HG03159 (cell line): ENCODE results near the gene CEP120.
"Not testable (repeated sequence)": the region's sequence is repeated elsewhere in the genome, so short reads cannot be mapped to it uniquely, and the experiment has no call there.

Experiments
- ATAC-seq: cut with Tn5 transposase; IDR thresholded peaks from one replicate; pipeline ENCODE4 v1.9.1; 2021; ENCODE audit warnings: mild to moderate bottlenecking, moderate library complexity; ENCODE audit not compliant: unreplicated experiment

The CEP120 gene

GRCh38 chr5:123439709-123440108, 16.5 kb upstream of the CEP120 start:
- ATAC-seq = no peak

- ATAC-seq = peak; percentile 67
These were observed 15.7 kb upstream of the CEP120 start for GRCh38 chr5:123438902-123439301.

GRCh38 chr5:123438244-123438643, 15.0 kb upstream of the CEP120 start:
- peak; percentile 66 for ATAC-seq

- no peak for ATAC-seq
These were observed 13.0 kb upstream of the CEP120 start for GRCh38 chr5:123436201-123436600.

GRCh38 chr5:123434796-123435195, 11.6 kb upstream of the CEP120 start:
- no peak for ATAC-seq

- no peak for ATAC-seq
These were observed 10.4 kb upstream of the CEP120 start for GRCh38 chr5:123433596-123433995.

GRCh38 chr5:123430441-123430840, 7.2 kb upstream of the CEP120 start:
- ATAC-seq = not testable (repeated sequence)

GRCh38 chr5:123429993-123430392, 6.8 kb upstream of the CEP120 start:
- no peak for ATAC-seq

- ATAC-seq = no peak
These were observed 6.2 kb upstream of the CEP120 start for GRCh38 chr5:123429221-123429954.

- ATAC-seq = no peak
These were observed 5.5 kb upstream of the CEP120 start for GRCh38 chr5:123428521-123429220.

- no peak for ATAC-seq
These were observed 4.1 kb upstream of the CEP120 start for GRCh38 chr5:123427281-123427680.

- no peak for ATAC-seq
These were observed 2.2 kb upstream of the CEP120 start for GRCh38 chr5:123425431-123425830.

- ATAC-seq = peak; percentile 23
These were observed 548 bp downstream of the CEP120 start for GRCh38 chr5:123422433-123423277.

GRCh38 chr5:123421773-123422172, 1.4 kb downstream of the CEP120 start:
- ATAC-seq = no peak

- no peak for ATAC-seq
These were observed 8.2 kb downstream of the CEP120 start for GRCh38 chr5:123414974-123415373.

GRCh38 chr5:123412206-123412605, 11.0 kb downstream of the CEP120 start:
- ATAC-seq = no peak

GRCh38 chr5:123401999-123402398, 21.2 kb downstream of the CEP120 start:
- ATAC-seq = not testable (repeated sequence)

- ATAC-seq = no peak
These were observed 21.9 kb downstream of the CEP120 start for GRCh38 chr5:123401320-123401719.

- not testable (repeated sequence) for ATAC-seq
These were observed 22.3 kb downstream of the CEP120 start for GRCh38 chr5:123400870-123401291.

- no peak for ATAC-seq
These were observed 25.0 kb downstream of the CEP120 start for GRCh38 chr5:123398058-123398733.

- ATAC-seq = no peak
These were observed 25.7 kb downstream of the CEP120 start for GRCh38 chr5:123397538-123397937.
